SH-SY5Y (cell line): ENCODE results near the gene NTM.

ENCODE experiments used
- GATA2 ChIP-seq: IDR thresholded peaks from 2 replicates; pipeline ENCODE4 v1.6.1; 2011; ENCODE audit warnings: mild to moderate bottlenecking, low read depth, low read length
- GATA3 ChIP-seq: IDR thresholded peaks from 2 replicates; pipeline ENCODE4 v1.6.1; 2011; ENCODE audit warnings: low read depth, mild to moderate bottlenecking, low read length, moderate library complexity

GRCh38 chr11:131614631-131615030 is 244.2 kb downstream of the NTM start:
- TF ChIP-seq GATA3: no peak
- TF ChIP-seq GATA2: no peak
